ENCODE data around the gene RNF167. TPM values are rescaled to one million over a fixed set of nuclear protein-coding genes. Genes with fewer than 3 reads are reported as not detected.
A peak's percentile ranks its signal among the peaks of the same experiment; 100 is the strongest.

RNF167 gene
- total RNA-seq, 1 donor from 2014 or later, result 90.7 TPM

GRCh38 chr17:4953451-4953961 is 13.4 kb downstream of the RNF167 start:
- Histone ChIP-seq H3K27me3 (ENCODE audit: low read depth) (no peaks in the 10 kb centered on the region), H3K4me3 (peak overlapping the region; percentile 99), H3K9me3 (replicated peaks) (no peaks in the 10 kb centered on the region), H3K4me1 (peaks cover 57% of the 10 kb centered on the region), H3K27ac (replicated peaks) (peak overlapping the region; percentile 100), H3K36me3 (peaks cover 9% of the 10 kb centered on the region)
- TF ChIP-seq CTCF (IDR thresholded peaks at IDR 0.05; ENCODE audit: borderline replicate concordance), result no peak
- intact Hi-C loops (cut with micrococcal nuclease), result no loop called here
- DNase-seq, result no peak

- no peak for DNase-seq
- intact Hi-C loops (cut with micrococcal nuclease), result no loop called here
- Histone ChIP-seq H3K4me1 (peaks cover 46% of the 10 kb centered on the region), H3K27me3 (ENCODE audit: low read depth) (no peaks in the 10 kb centered on the region), H3K9me3 (replicated peaks) (no peaks in the 10 kb centered on the region), H3K4me3 (no peak overlapping the region), H3K36me3 (peaks cover 23% of the 10 kb centered on the region), H3K27ac (replicated peaks) (no peak overlapping the region)
- TF ChIP-seq CTCF (IDR thresholded peaks at IDR 0.05; ENCODE audit: borderline replicate concordance), result no peak
Observed at GRCh38 chr17:4955091-4955490, 15.0 kb downstream of the RNF167 start.

GRCh38 chr17:4956493-4957061 is 16.5 kb downstream of the RNF167 start:
- DNase-seq, result no peak
- Histone ChIP-seq H3K9me3 (replicated peaks) (no peaks in the 10 kb centered on the region), H3K27me3 (ENCODE audit: low read depth) (no peaks in the 10 kb centered on the region), H3K4me3 (no peak overlapping the region), H3K4me1 (peaks cover 34% of the 10 kb centered on the region), H3K36me3 (peaks cover 38% of the 10 kb centered on the region), H3K27ac (replicated peaks) (peak overlapping the region; percentile 10)
- peak; percentile 26 for TF ChIP-seq CTCF (IDR thresholded peaks at IDR 0.05; ENCODE audit: borderline replicate concordance)
- intact Hi-C loops (cut with micrococcal nuclease), result no loop called here

- Histone ChIP-seq H3K27me3 (ENCODE audit: low read depth) (no peaks in the 10 kb centered on the region), H3K9me3 (replicated peaks) (no peaks in the 10 kb centered on the region), H3K27ac (replicated peaks) (peak overlapping the region; percentile 58), H3K36me3 (peaks cover 52% of the 10 kb centered on the region), H3K4me3 (no peak overlapping the region), H3K4me1 (peaks cover 26% of the 10 kb centered on the region)
- DNase-seq, result no peak
- intact Hi-C loops (cut with micrococcal nuclease), result no loop called here
- TF ChIP-seq CTCF (IDR thresholded peaks at IDR 0.05; ENCODE audit: borderline replicate concordance), result no peak
Observed at GRCh38 chr17:4958102-4958501, 18.0 kb downstream of the RNF167 start.

- Histone ChIP-seq H3K9me3 (replicated peaks) (no peaks in the 10 kb centered on the region), H3K27ac (replicated peaks) (no peak overlapping the region), H3K27me3 (ENCODE audit: low read depth) (no peaks in the 10 kb centered on the region), H3K4me3 (no peak overlapping the region), H3K4me1 (peaks cover 17% of the 10 kb centered on the region), H3K36me3 (peaks cover 53% of the 10 kb centered on the region)
- no peak for TF ChIP-seq CTCF (IDR thresholded peaks at IDR 0.05; ENCODE audit: borderline replicate concordance)
- no peak for DNase-seq
- intact Hi-C loops (cut with micrococcal nuclease), result no loop called here
Observed at GRCh38 chr17:4959261-4959965, 19.3 kb downstream of the RNF167 start.
